ENCODE results near the gene SUDS3.

DNA sequence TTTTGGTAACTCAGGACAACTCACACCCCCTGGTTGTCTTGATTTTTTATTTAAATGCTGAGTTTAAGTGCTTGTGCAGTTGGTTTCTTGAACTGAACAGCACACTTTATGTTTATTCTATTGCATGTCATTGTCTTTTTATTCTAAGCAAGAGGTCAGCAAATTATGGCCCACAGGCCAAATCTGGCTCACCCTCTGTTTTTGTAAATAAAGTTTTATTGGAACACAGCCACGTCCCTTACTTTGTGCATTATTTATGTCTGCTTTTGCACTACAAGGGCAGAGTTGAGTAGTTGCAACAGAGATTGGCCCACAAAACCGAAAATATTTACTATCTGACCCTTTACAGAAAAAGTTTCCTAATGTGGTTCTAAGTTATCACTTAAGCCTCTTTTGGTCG is 52.3 kb downstream of the SUDS3 start:
- no peak for TF ChIP-seq EZH2 (IDR thresholded peaks at IDR 0.05; ENCODE audit: low read length, missing control alignments)
- TF ChIP-seq, protein P1, sequence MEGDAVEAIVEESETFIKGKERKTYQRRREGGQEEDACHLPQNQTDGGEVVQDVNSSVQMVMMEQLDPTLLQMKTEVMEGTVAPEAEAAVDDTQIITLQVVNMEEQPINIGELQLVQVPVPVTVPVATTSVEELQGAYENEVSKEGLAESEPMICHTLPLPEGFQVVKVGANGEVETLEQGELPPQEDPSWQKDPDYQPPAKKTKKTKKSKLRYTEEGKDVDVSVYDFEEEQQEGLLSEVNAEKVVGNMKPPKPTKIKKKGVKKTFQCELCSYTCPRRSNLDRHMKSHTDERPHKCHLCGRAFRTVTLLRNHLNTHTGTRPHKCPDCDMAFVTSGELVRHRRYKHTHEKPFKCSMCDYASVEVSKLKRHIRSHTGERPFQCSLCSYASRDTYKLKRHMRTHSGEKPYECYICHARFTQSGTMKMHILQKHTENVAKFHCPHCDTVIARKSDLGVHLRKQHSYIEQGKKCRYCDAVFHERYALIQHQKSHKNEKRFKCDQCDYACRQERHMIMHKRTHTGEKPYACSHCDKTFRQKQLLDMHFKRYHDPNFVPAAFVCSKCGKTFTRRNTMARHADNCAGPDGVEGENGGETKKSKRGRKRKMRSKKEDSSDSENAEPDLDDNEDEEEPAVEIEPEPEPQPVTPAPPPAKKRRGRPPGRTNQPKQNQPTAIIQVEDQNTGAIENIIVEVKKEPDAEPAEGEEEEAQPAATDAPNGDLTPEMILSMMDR (conservative IDR thresholded peaks at IDR 0.05 in 1 of 2, IDR thresholded peaks at IDR 0.05 in 1 of 2; ENCODE audit: low read depth in 1 of 2, low read length in 2 of 2), result no peak

Data from fibroblast of lung (primary cell).